Epidermal melanocyte (primary cell): ENCODE results near the gene ANO7.
A peak's percentile ranks its signal among the peaks of the same experiment; 100 is the strongest.

Experiments
- DNase-seq: peaks from one replicate; pipeline ENCODE4 v3.0.0; 2011; ENCODE audit warnings: low spot score; ENCODE audit not compliant: insufficient read length

The ANO7 gene

GRCh38 chr2:241207641-241208040, 19.2 kb downstream of the ANO7 start:
- no peak for DNase-seq

GRCh38 chr2:241208058-241208457, 19.6 kb downstream of the ANO7 start:
- no peak for DNase-seq

- no peak for DNase-seq
Measured at GRCh38 chr2:241209271-241209670, 20.8 kb downstream of the ANO7 start.

GRCh38 chr2:241211276-241211675, 22.8 kb downstream of the ANO7 start:
- DNase-seq = no peak

- DNase-seq = no peak
Measured at GRCh38 chr2:241213041-241213440, 24.6 kb downstream of the ANO7 start.

GRCh38 chr2:241213567-241213966, 25.1 kb downstream of the ANO7 start:
- DNase-seq = no peak

- DNase-seq = no peak
Measured at GRCh38 chr2:241214209-241214608, 25.7 kb downstream of the ANO7 start.

- no peak for DNase-seq
Measured at GRCh38 chr2:241214766-241215165, 26.3 kb downstream of the ANO7 start.

GRCh38 chr2:241215421-241215820, 26.9 kb downstream of the ANO7 start:
- no peak for DNase-seq

- no peak for DNase-seq
Measured at GRCh38 chr2:241216211-241216761, 27.8 kb downstream of the ANO7 start.

- DNase-seq = peak; percentile 79
Measured at GRCh38 chr2:241217320-241218031, 29.0 kb downstream of the ANO7 start.

GRCh38 chr2:241218131-241219029, 29.9 kb downstream of the ANO7 start:
- DNase-seq = no peak

GRCh38 chr2:241219030-241219382, 30.5 kb downstream of the ANO7 start:
- DNase-seq = no peak

- DNase-seq = no peak
Measured at GRCh38 chr2:241219856-241220356, 31.4 kb downstream of the ANO7 start.

GRCh38 chr2:241223211-241224017, 34.9 kb downstream of the ANO7 start:
- no peak for DNase-seq

- no peak for DNase-seq
Measured at GRCh38 chr2:241224018-241224850, 35.8 kb downstream of the ANO7 start.

- no peak for DNase-seq
Measured at GRCh38 chr2:241224851-241225438, 36.5 kb downstream of the ANO7 start.

- no peak for DNase-seq
Measured at GRCh38 chr2:241225545-241225944, 37.1 kb downstream of the ANO7 start.

GRCh38 chr2:241225983-241226382, 37.5 kb downstream of the ANO7 start:
- no peak for DNase-seq
